AG09309 (cell line): Measurements from ENCODE around the gene FUBP3.

ENCODE experiments used
- DNase-seq: peaks from one replicate; pipeline ENCODE4 v3.0.0-alpha.2; 2010; ENCODE audit warnings: low read depth
- H3K4me3 ChIP-seq: 2 replicates; pipeline ENCODE4 v1.5.1; 2011; ENCODE audit warnings: mild to moderate bottlenecking, low read depth, low read length, moderate library complexity; ENCODE audit not compliant: control insufficient read depth
- CTCF ChIP-seq: IDR thresholded peaks from 2 replicates; pipeline ENCODE4 v1.5.1; 2011; ENCODE audit warnings: mild to moderate bottlenecking, low read depth, low read length, inconsistent platforms; ENCODE audit not compliant: insufficient read depth, control insufficient read depth; ENCODE audit errors: missing control alignments

The FUBP3 gene

GRCh38 chr9:130687615-130688014 is 108.2 kb downstream of the FUBP3 start:
- no peak overlapping the region for H3K4me3 ChIP-seq

More at GRCh38 chr9:130687615-130688014, 108.2 kb downstream of the FUBP3 start:
- no peak for TF ChIP-seq CTCF
- DNase-seq, result no peak
